GM12873 (cell line): ENCODE measurements around the gene KCTD1.

Experiments
- TF ChIP-seq, protein P1 (sequence below): IDR thresholded peaks from 2 replicates; pipeline ENCODE4 v1.5.1; 2012; ENCODE audit warnings: low read depth, mild to moderate bottlenecking, moderate library complexity, low read length, control low read depth; ENCODE audit not compliant: insufficient read depth; ENCODE audit errors: missing control alignments

Gene KCTD1

GRCh38 chr18:26407736-26408601, 140.4 kb downstream of the KCTD1 start:
- TF ChIP-seq, protein P1, sequence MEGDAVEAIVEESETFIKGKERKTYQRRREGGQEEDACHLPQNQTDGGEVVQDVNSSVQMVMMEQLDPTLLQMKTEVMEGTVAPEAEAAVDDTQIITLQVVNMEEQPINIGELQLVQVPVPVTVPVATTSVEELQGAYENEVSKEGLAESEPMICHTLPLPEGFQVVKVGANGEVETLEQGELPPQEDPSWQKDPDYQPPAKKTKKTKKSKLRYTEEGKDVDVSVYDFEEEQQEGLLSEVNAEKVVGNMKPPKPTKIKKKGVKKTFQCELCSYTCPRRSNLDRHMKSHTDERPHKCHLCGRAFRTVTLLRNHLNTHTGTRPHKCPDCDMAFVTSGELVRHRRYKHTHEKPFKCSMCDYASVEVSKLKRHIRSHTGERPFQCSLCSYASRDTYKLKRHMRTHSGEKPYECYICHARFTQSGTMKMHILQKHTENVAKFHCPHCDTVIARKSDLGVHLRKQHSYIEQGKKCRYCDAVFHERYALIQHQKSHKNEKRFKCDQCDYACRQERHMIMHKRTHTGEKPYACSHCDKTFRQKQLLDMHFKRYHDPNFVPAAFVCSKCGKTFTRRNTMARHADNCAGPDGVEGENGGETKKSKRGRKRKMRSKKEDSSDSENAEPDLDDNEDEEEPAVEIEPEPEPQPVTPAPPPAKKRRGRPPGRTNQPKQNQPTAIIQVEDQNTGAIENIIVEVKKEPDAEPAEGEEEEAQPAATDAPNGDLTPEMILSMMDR, result no peak

DNA sequence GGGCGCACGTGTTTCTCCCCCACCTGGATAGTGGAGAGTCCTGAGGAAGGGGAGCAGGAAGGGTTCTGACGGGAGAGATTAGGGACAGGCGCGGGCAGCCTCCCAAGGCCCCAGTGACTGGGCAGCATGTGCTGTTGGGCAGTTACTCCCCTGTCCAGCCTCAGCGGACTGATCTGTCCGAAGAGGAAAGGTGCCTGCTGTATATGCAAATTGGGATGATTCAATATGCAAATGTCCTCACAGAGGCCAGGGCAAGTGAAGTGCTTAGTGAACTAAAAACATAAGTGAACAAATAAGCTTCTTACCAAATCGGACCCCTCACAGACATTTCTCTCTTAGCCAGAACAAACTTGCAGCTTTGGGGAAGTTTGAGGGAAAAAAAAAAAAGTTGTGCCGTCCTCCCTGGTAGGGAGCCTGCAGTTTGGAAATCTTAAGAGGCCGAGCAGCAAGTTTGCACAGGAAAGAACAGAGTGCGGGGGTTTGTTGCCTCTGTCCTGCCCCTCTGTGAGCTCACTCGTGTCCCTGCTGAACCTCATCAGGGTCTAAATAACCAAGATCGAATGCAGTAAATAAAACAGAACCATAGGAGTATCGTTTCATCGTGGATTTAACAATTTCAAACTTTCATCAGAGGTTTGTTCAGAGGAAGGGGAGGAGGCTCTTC, 141.4 kb downstream of the KCTD1 start:
- TF ChIP-seq, protein P1, result no peak

- TF ChIP-seq, protein P1, result no peak
Observed at GRCh38 chr18:26406324-26406723, 142.0 kb downstream of the KCTD1 start.

- TF ChIP-seq, protein P1, result peak; percentile 70
Observed at GRCh38 chr18:26405190-26405801, 143.1 kb downstream of the KCTD1 start.
